ENCODE measurements around the gene AOAH. TPM values are rescaled to one million over a fixed set of nuclear protein-coding genes. Genes with fewer than 3 reads are reported as not detected.

Gene AOAH
- 3.3 TPM for total RNA-seq

- peak; percentile 59 for ATAC-seq
- DNase-seq (ENCODE audit: low spot score), result no peak
These were observed at the start of gene AOAH for GRCh38 chr7:36723951-36724664. TSS of gene AOAH (minus strand) at chr7:36724494. CDS start at chr7:36724148, 346 bp downstream.

GRCh38 chr7:36766451-36766850 is 42.2 kb upstream of the AOAH start:
- ATAC-seq (no peak), DNase-seq (ENCODE audit: low spot score) (no peak)

GRCh38 chr7:36765605-36766004 is 41.3 kb upstream of the AOAH start:
- no peak for ATAC-seq
- no peak for DNase-seq (ENCODE audit: low spot score)

GRCh38 chr7:36764929-36765328 is 40.6 kb upstream of the AOAH start:
- ATAC-seq (no peak), DNase-seq (ENCODE audit: low spot score) (no peak)

GRCh38 chr7:36763132-36763816 is 39.0 kb upstream of the AOAH start:
- ATAC-seq (no peak), DNase-seq (ENCODE audit: low spot score) (no peak)

- no peak for DNase-seq (ENCODE audit: low spot score)
- no peak for ATAC-seq
These were observed 38.1 kb upstream of the AOAH start for GRCh38 chr7:36762394-36762793.

- DNase-seq (ENCODE audit: low spot score) (no peak), ATAC-seq (peak; percentile 11)
These were observed 37.5 kb upstream of the AOAH start for GRCh38 chr7:36761835-36762234.

- DNase-seq (ENCODE audit: low spot score) (no peak), ATAC-seq (peak; percentile 86)
These were observed 36.8 kb upstream of the AOAH start for GRCh38 chr7:36760856-36761762.

GRCh38 chr7:36758879-36759278 is 34.6 kb upstream of the AOAH start:
- ATAC-seq, result no peak
- no peak for DNase-seq (ENCODE audit: low spot score)

GRCh38 chr7:36755484-36755883 is 31.2 kb upstream of the AOAH start:
- ATAC-seq (no peak), DNase-seq (ENCODE audit: low spot score) (no peak)

GRCh38 chr7:36752026-36752711 is 27.9 kb upstream of the AOAH start:
- no peak for DNase-seq (ENCODE audit: low spot score)
- peak; percentile 64 for ATAC-seq

GRCh38 chr7:36750451-36750850 is 26.2 kb upstream of the AOAH start:
- DNase-seq (ENCODE audit: low spot score) (no peak), ATAC-seq (no peak)

- no peak for DNase-seq (ENCODE audit: low spot score)
- ATAC-seq, result no peak
These were observed 25.1 kb upstream of the AOAH start for GRCh38 chr7:36749282-36749960.

- ATAC-seq (no peak), DNase-seq (ENCODE audit: low spot score) (no peak)
These were observed 23.8 kb upstream of the AOAH start for GRCh38 chr7:36748017-36748487.

GRCh38 chr7:36747280-36748016 is 23.2 kb upstream of the AOAH start:
- DNase-seq (ENCODE audit: low spot score), result peak; percentile 56

GRCh38 chr7:36746347-36746746 is 22.1 kb upstream of the AOAH start:
- DNase-seq (ENCODE audit: low spot score), result peak; percentile 91
- ATAC-seq, result peak; percentile 89

More at GRCh38 chr7:36747280-36748016, 23.2 kb upstream of the AOAH start:
- ATAC-seq, result peak; percentile 65

- DNase-seq (ENCODE audit: low spot score) (no peak), ATAC-seq (no peak)
These were observed 18.8 kb upstream of the AOAH start for GRCh38 chr7:36742911-36743775.

- DNase-seq (ENCODE audit: low spot score) (no peak), ATAC-seq (no peak)
These were observed 17.6 kb upstream of the AOAH start for GRCh38 chr7:36741866-36742265.
